Neural cell (in vitro differentiated cells): ENCODE data around the gene ZC3H11A. TPM values are rescaled to one million over a fixed set of nuclear protein-coding genes. Genes with fewer than 3 reads are reported as not detected.
"Not testable (repeated sequence)": the region's sequence is repeated elsewhere in the genome, so short reads cannot be mapped to it uniquely, and the experiment has no call there.

Experiments used
- H2AFZ ChIP-seq: fragments of 200-600, 300-800 bp; sonication (generic), shearing (Covaris generic); 2 replicates; pipeline ENCODE4 v1.6.0; 2014; ENCODE audit warnings: low read depth, mild to moderate bottlenecking, antibody characterized with exemption, low read length, moderate library complexity
- H3F3A ChIP-seq: fragments of 200-600 bp; shearing (Covaris generic); 2 replicates; pipeline ENCODE4 v1.6.1; 2016; ENCODE audit warnings: mild to moderate bottlenecking, moderate library complexity, mixed read lengths, antibody characterized with exemption, low read length; ENCODE audit not compliant: insufficient read depth, poor library complexity, severe bottlenecking
- H3K27ac ChIP-seq: fragments of 200-600, 300-800 bp; sonication (generic), shearing (Covaris generic); 2 replicates; pipeline ENCODE4 v1.5.1; 2014; ENCODE audit warnings: mild to moderate bottlenecking, low read length, moderate library complexity
- H3K27me3 ChIP-seq: fragments of 300-800, 200-600 bp; sonication (generic), shearing (Covaris generic); 2 replicates; pipeline ENCODE4 v1.6.0; 2014; ENCODE audit warnings: mild to moderate bottlenecking, low read depth, low read length, moderate library complexity; ENCODE audit not compliant: insufficient read depth
- H3K36me3 ChIP-seq: fragments of 300-800, 200-600 bp; sonication (generic), shearing (Covaris generic); 2 replicates; pipeline ENCODE4 v1.5.1; 2014; ENCODE audit warnings: mild to moderate bottlenecking, antibody characterized with exemption, low read length, moderate library complexity; ENCODE audit not compliant: insufficient read depth
- H3K4me2 ChIP-seq: fragments of 300-800, 200-600 bp; sonication (generic), shearing (Covaris generic); 2 replicates; pipeline ENCODE4 v1.6.0; 2014; ENCODE audit warnings: mild to moderate bottlenecking, low read length
- H3K4me3 ChIP-seq: fragments of 300-800, 200-600 bp; sonication (generic), shearing (Covaris generic); 2 replicates; pipeline ENCODE4 v1.5.1; 2014; ENCODE audit warnings: mild to moderate bottlenecking, low read length, moderate library complexity
- H3K79me2 ChIP-seq: fragments of 200-600 bp; shearing (Covaris generic); replicated peaks from 2 replicates; pipeline ENCODE4 v1.6.0; 2014; ENCODE audit warnings: mild to moderate bottlenecking, low read length, moderate library complexity; ENCODE audit not compliant: insufficient read depth
- H3K9ac ChIP-seq: fragments of 300-800, 200-600 bp; sonication (generic), shearing (Covaris generic); 2 replicates; pipeline ENCODE4 v1.6.1; 2016; ENCODE audit warnings: mild to moderate bottlenecking, low read length, mixed read lengths
- H3K9me2 ChIP-seq: fragments of 200-600 bp; shearing (Covaris generic); 2 replicates; pipeline ENCODE4 v1.6.1; 2016; ENCODE audit warnings: mild to moderate bottlenecking, low read length, mixed read lengths; ENCODE audit not compliant: insufficient read depth
- H3K9me3 ChIP-seq: fragments of 200-600, 300-800 bp; sonication (generic), shearing (Covaris generic); 2 replicates; pipeline ENCODE4 v1.6.1; 2016; ENCODE audit warnings: mild to moderate bottlenecking, mixed run types, low read length, moderate library complexity, mixed read lengths
- H4K20me1 ChIP-seq: fragments of 200-600 bp; shearing (Covaris generic); 2 replicates; pipeline ENCODE4 v1.6.1; 2016; ENCODE audit warnings: mild to moderate bottlenecking, mixed run types; ENCODE audit not compliant: insufficient read depth
- CTCF ChIP-seq: fragments of 450-650 bp; IDR thresholded peaks from 2 replicates; pipeline ENCODE4 v1.5.1; 2014; ENCODE audit warnings: antibody characterized with exemption, mild to moderate bottlenecking, moderate library complexity; ENCODE audit not compliant: poor library complexity, severe bottlenecking
- EP300 ChIP-seq: fragments of 450-650 bp; conservative IDR thresholded peaks from 2 replicates; pipeline ENCODE4 v1.6.1; 2014; ENCODE audit warnings: antibody characterized with exemption, mild to moderate bottlenecking, moderate library complexity; ENCODE audit not compliant: poor library complexity, severe bottlenecking
- EZH2 ChIP-seq: fragments of 200-600, 300-800 bp; shearing (Covaris generic), sonication (generic); IDR thresholded peaks from 2 replicates; pipeline ENCODE4 v1.6.1; 2014; ENCODE audit warnings: antibody characterized with exemption, low read length, borderline replicate concordance, mild to moderate bottlenecking; ENCODE audit not compliant: insufficient read depth, poor library complexity, severe bottlenecking
- MXI1 ChIP-seq: fragments of 450-650 bp; conservative IDR thresholded peaks from 2 replicates; pipeline ENCODE4 v1.6.1; 2014; ENCODE audit warnings: antibody characterized with exemption, mild to moderate bottlenecking; ENCODE audit not compliant: poor library complexity, severe bottlenecking
- POLR2AphosphoS5 ChIP-seq: IDR thresholded peaks from 2 replicates; pipeline ENCODE4 v1.6.1; 2012
- RAD21 ChIP-seq: fragments of 450-650 bp; conservative IDR thresholded peaks from 2 replicates; pipeline ENCODE4 v1.6.1; 2014; ENCODE audit warnings: antibody characterized with exemption, mild to moderate bottlenecking, moderate library complexity
- REST ChIP-seq: IDR thresholded peaks from 2 replicates; pipeline ENCODE4 v1.6.1; 2012; ENCODE audit warnings: borderline replicate concordance
- SMC3 ChIP-seq: fragments of 450-650 bp; conservative IDR thresholded peaks from 2 replicates; pipeline ENCODE4 v1.6.1; 2014; ENCODE audit warnings: antibody characterized with exemption, mild to moderate bottlenecking, moderate library complexity; ENCODE audit not compliant: poor library complexity
- TAF1 ChIP-seq: IDR thresholded peaks from 2 replicates; pipeline ENCODE4 v1.6.1; 2012; ENCODE audit warnings: low read depth
- polyA plus RNA-seq: library from polyadenylated mRNA; depleted of rRNA; stranded (reverse); fragments of >200 nt; gene quantifications from 2 replicates; pipeline ENCODE4 v1.2.3, GENCODE V29; 2014

ZC3H11A gene
- polyA plus RNA-seq, 1 donor from 2014 or later, result 210 TPM

- not testable (repeated sequence) for H3K27ac ChIP-seq, H3F3A ChIP-seq, H3K4me2 ChIP-seq, H3K27me3 ChIP-seq, H3K9me3 ChIP-seq, H3K9ac ChIP-seq, H3K9me2 ChIP-seq, H4K20me1 ChIP-seq, H3K4me3 ChIP-seq, H3K79me2 ChIP-seq, H2AFZ ChIP-seq, H3K36me3 ChIP-seq
Measured at GRCh38 chr1:203761958-203762357, 33.5 kb upstream of the ZC3H11A start.

GRCh38 chr1:203763505-203763904, 31.9 kb upstream of the ZC3H11A start:
- TF ChIP-seq REST (no peak), EP300 (no peak), MXI1 (no peak), CTCF (no peak), EZH2 (no peak), RAD21 (no peak), SMC3 (no peak), TAF1 (no peak), POLR2AphosphoS5 (no peak)
- no peaks in the 10 kb centered on the region for H3K79me2 ChIP-seq
- no peak overlapping the region for H2AFZ ChIP-seq
- no peaks in the 10 kb centered on the region for H3F3A ChIP-seq
- H3K27me3 ChIP-seq, result no peaks in the 10 kb centered on the region
- no peaks in the 10 kb centered on the region for H4K20me1 ChIP-seq
- H3K9me3 ChIP-seq, result no peaks in the 10 kb centered on the region
- H3K9me2 ChIP-seq, result no peaks in the 10 kb centered on the region
- no peak overlapping the region for H3K27ac ChIP-seq
- H3K36me3 ChIP-seq, result no peaks in the 10 kb centered on the region
- H3K4me3 ChIP-seq, result no peak overlapping the region
- H3K4me2 ChIP-seq, result no peak overlapping the region
- no peak overlapping the region for H3K9ac ChIP-seq
